PC-9 (cell line): ENCODE data around the gene DAPK1. TPM values are rescaled to one million over a fixed set of nuclear protein-coding genes. Genes with fewer than 3 reads are reported as not detected.

Source experiments
- BruUV-seq: library from RNA; stranded (reverse); fragments of 400-500 nt; replicated peaks from 2 replicates; lab custom pipeline; 2021; lab: Mats Ljungman, UMichigan
- CTCF ChIA-PET: fragments of 300-600 bp; sonication (Branson Sonifier 250); formaldehyde crosslinking; loops from one replicate; lab custom pipeline; 2022; ENCODE audit warnings: antibody characterized with exemption; lab: Charles Lee
- POLR2A ChIA-PET: fragments of 300-600 bp; sonication (Branson Sonifier 250); formaldehyde crosslinking; loops from one replicate; lab custom pipeline; 2022; ENCODE audit warnings: antibody characterized with exemption; ENCODE audit not compliant: unreplicated experiment; lab: Charles Lee
- DNase-seq, 2 experiments: peaks; one replicate each; pipeline versions ENCODE4 v3.0.0 to v3.0.0-alpha.2; 2015 to 2022; ENCODE audit warnings: mixed read lengths in 1 of 2
- H2AFZ ChIP-seq: fragments of 200-600 bp; sonication (generic); 2 replicates; pipeline ENCODE4 v1.8.1; 2017; ENCODE audit warnings: antibody characterized with exemption
- H3F3A ChIP-seq: fragments of 200-600 bp; sonication (generic); 2 replicates; pipeline ENCODE4 v1.8.1; 2017; ENCODE audit warnings: antibody characterized with exemption, mild to moderate bottlenecking, low read depth; ENCODE audit not compliant: insufficient read depth
- H3K27ac ChIP-seq: fragments of 200-600 bp; sonication (generic); 2 replicates; pipeline ENCODE4 v1.6.1; 2016; ENCODE audit warnings: mixed run types
- H3K27me3 ChIP-seq: fragments of 200-600 bp; sonication (generic); 2 replicates; pipeline ENCODE4 v1.6.1; 2016; ENCODE audit warnings: low read depth, mixed run types; ENCODE audit not compliant: insufficient read depth
- H3K36me3 ChIP-seq: fragments of 200-600 bp; sonication (generic); 2 replicates; pipeline ENCODE4 v1.6.1; 2016; ENCODE audit warnings: low read depth, mixed run types
- H3K4me1 ChIP-seq: fragments of 200-600 bp; sonication (generic); replicated peaks from 2 replicates; pipeline ENCODE4 v1.6.1; 2016; ENCODE audit warnings: mixed run types; ENCODE audit not compliant: insufficient read depth
- H3K4me2 ChIP-seq: fragments of 200-600 bp; sonication (generic); 2 replicates; pipeline ENCODE4 v1.6.1; 2017; ENCODE audit warnings: mixed run types
- H3K4me3 ChIP-seq: fragments of 200-600 bp; sonication (generic); 2 replicates; pipeline ENCODE4 v1.6.1; 2016; ENCODE audit warnings: mixed run types
- H3K79me2 ChIP-seq: fragments of 200-600 bp; sonication (generic); 2 replicates; pipeline ENCODE4 v1.6.1; 2017; ENCODE audit warnings: low read depth, mixed run types
- H3K9me2 ChIP-seq: fragments of 200-600 bp; sonication (generic); 2 replicates; pipeline ENCODE4 v1.8.1; 2017; ENCODE audit warnings: mild to moderate bottlenecking; ENCODE audit not compliant: insufficient read depth
- H3K9me3 ChIP-seq: fragments of 200-600 bp; sonication (generic); 2 replicates; pipeline ENCODE4 v1.8.1; 2016; ENCODE audit warnings: low read depth; ENCODE audit not compliant: insufficient read depth
- H4K20me1 ChIP-seq: fragments of 200-600 bp; sonication (generic); 2 replicates; pipeline ENCODE4 v1.8.1; 2017; ENCODE audit not compliant: insufficient read depth
- EZH2 ChIP-seq: fragments of 200-600 bp; sonication (generic); IDR thresholded peaks from 2 replicates; pipeline ENCODE4 v1.8.0; 2017; ENCODE audit warnings: antibody characterized with exemption, low read depth
- intact Hi-C: fragments of 100-400 bp; cut with micrococcal nuclease; formaldehyde crosslinking; loops from one replicate; pipeline ENCODE4 v1.10.0; 2022; ENCODE audit not compliant: unreplicated experiment
- total RNA-seq: library from RNA; stranded (reverse); gene quantifications from 2 replicates; pipeline ENCODE4 v1.2.3, GENCODE V29; 2021
- TF ChIP-seq, protein P1 (sequence below): fragments of 200-600 bp; sonication (generic); conservative IDR thresholded peaks from 2 replicates; pipeline ENCODE4 v1.6.1; 2017; ENCODE audit warnings: mixed run types, antibody characterized with exemption, mild to moderate bottlenecking, moderate library complexity

DAPK1 gene
- total RNA-seq, 1 experiment from 2014 or later = 100 TPM

DNA sequence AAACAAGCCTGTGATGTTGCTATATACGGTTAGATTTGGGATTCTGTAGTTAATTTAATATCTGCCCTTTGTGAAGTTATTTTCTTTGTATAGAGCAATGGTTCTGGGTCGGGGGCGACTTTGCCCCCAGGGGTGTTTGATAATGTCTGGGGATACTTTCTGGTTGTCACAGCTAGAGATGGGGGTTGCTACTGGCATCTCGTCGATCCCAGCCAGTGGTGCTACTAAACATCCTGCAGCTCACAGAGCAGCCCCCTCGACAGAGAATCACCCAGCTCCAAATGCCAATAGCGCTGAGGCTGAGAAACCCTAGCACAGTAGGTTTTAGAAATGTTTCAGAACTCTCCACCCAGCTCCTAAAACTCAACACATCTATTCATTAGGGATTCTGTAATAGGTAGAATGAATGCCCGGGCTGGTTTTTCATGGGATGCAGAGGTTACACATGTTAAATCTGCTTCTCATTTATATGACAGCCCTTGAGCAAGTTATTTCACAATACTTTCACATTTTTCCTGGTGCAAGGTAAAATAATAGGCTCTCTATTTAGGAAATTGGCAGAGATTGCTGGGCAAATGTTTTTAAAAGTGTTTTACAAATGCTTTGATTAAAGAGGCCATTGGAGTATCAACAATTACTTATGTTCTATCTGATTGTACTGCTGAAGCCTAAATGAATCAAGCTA is 153.1 kb downstream of the DAPK1 start:
- Histone ChIP-seq H3K4me2 (no peak overlapping the region), H4K20me1 (no peaks in the 10 kb centered on the region), H3K27me3 (no peaks in the 10 kb centered on the region), H3K36me3 (0 out of 2 replicates have a peak, but pooled peaks cover 16% of the 10 kb centered on the region), H3K4me1 (no peaks in the 10 kb centered on the region), H3K79me2 (no peaks in the 10 kb centered on the region), H3F3A (no peaks in the 10 kb centered on the region), H3K9me2 (no peaks in the 10 kb centered on the region), H2AFZ (no peak overlapping the region), H3K4me3 (no peak overlapping the region), H3K9me3 (no peaks in the 10 kb centered on the region), H3K27ac (no peak overlapping the region)
- DNase-seq = no peak
- ChIA-PET POLR2A (no interaction called here), CTCF (no interaction called here)
- TF ChIP-seq, protein P1, sequence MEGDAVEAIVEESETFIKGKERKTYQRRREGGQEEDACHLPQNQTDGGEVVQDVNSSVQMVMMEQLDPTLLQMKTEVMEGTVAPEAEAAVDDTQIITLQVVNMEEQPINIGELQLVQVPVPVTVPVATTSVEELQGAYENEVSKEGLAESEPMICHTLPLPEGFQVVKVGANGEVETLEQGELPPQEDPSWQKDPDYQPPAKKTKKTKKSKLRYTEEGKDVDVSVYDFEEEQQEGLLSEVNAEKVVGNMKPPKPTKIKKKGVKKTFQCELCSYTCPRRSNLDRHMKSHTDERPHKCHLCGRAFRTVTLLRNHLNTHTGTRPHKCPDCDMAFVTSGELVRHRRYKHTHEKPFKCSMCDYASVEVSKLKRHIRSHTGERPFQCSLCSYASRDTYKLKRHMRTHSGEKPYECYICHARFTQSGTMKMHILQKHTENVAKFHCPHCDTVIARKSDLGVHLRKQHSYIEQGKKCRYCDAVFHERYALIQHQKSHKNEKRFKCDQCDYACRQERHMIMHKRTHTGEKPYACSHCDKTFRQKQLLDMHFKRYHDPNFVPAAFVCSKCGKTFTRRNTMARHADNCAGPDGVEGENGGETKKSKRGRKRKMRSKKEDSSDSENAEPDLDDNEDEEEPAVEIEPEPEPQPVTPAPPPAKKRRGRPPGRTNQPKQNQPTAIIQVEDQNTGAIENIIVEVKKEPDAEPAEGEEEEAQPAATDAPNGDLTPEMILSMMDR = no peak
- no peak for TF ChIP-seq EZH2
- intact Hi-C loops = no loop called here
- BruUV-seq = no TSS peak

DNA sequence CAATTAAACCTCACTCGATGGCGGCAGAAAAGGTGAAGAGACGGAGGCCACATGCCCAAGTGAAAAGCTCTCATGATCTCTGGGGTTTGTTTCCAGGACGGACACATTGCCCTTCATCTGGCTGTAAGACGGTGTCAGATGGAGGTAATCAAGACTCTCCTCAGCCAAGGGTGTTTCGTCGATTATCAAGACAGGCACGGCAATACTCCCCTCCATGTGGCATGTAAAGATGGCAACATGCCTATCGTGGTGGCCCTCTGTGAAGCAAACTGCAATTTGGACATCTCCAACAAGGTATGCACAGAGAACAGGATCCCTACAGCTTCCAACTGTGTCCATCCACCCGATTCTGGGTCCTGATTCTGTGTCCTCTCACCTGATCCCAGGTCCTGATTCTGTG is 153.8 kb downstream of the DAPK1 start:
- no peak overlapping the region for H3K27ac ChIP-seq
- TF ChIP-seq EZH2 = no peak
- TF ChIP-seq, protein P1 = no peak
- 0 out of 2 replicates have a peak, but pooled peaks cover 11% of the 10 kb centered on the region for H3K36me3 ChIP-seq
- no peak overlapping the region for H2AFZ ChIP-seq
- POLR2A ChIA-PET = no interaction called here
- no peaks in the 10 kb centered on the region for H3K9me2 ChIP-seq
- H4K20me1 ChIP-seq = no peaks in the 10 kb centered on the region
- H3K27me3 ChIP-seq = no peaks in the 10 kb centered on the region
- BruUV-seq = no TSS peak
- no peak overlapping the region for H3K4me3 ChIP-seq
- intact Hi-C loops = no loop called here
- no peak for DNase-seq
- no peaks in the 10 kb centered on the region for H3K79me2 ChIP-seq
- CTCF ChIA-PET = no interaction called here
- no peaks in the 10 kb centered on the region for H3F3A ChIP-seq
- H3K4me2 ChIP-seq = no peak overlapping the region
- no peaks in the 10 kb centered on the region for H3K4me1 ChIP-seq
- H3K9me3 ChIP-seq = no peaks in the 10 kb centered on the region

DNA sequence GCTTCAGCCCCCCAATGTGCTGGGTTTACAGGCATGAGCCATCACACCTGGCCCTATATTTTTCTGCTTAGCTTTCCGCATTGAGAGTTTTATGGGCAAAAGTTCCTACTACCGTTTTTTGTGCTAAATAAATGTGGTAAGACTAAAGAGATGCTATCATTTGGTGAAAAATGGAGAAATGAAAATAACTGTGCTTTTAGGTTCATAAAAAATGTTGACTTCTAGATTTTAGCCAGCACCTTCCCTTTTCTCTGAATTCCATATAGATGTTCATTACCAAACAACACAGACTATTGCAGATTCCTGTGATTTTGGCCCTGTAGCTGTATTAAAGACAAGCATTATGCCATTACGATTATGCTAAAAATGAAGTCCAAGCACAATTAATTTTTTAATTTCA is 156.3 kb downstream of the DAPK1 start:
- no peaks in the 10 kb centered on the region for H3K79me2 ChIP-seq
- BruUV-seq = no TSS peak
- no peak overlapping the region for H2AFZ ChIP-seq
- intact Hi-C loops = no loop called here
- CTCF ChIA-PET = no interaction called here
- H3K27me3 ChIP-seq = no peaks in the 10 kb centered on the region
- H3K9me3 ChIP-seq = no peaks in the 10 kb centered on the region
- TF ChIP-seq, protein P1 = no peak
- TF ChIP-seq EZH2 = no peak
- no peaks in the 10 kb centered on the region for H3K9me2 ChIP-seq
- no peak overlapping the region for H3K4me3 ChIP-seq
- POLR2A ChIA-PET = no interaction called here
- H3F3A ChIP-seq = no peaks in the 10 kb centered on the region
- no peaks in the 10 kb centered on the region for H4K20me1 ChIP-seq
- H3K27ac ChIP-seq = no peak overlapping the region
- no peak overlapping the region for H3K4me2 ChIP-seq
- H3K4me1 ChIP-seq = no peaks in the 10 kb centered on the region
- DNase-seq = no peak
- H3K36me3 ChIP-seq = no peaks in the 10 kb centered on the region
